Body of pancreas (tissue), 4 donors: ENCODE results near the gene KATNAL1.

Experiments
- POLR2A ChIP-seq, 3 donors: fragments of 450-650 bp; IDR thresholded peaks; one replicate each; pipeline ENCODE4 v1.6.1; 2016; ENCODE audit warnings: antibody characterized with exemption in 3 of 3, mild to moderate bottlenecking in 2 of 3
- TF ChIP-seq, protein P1 (sequence below), 7 experiments: fragments of 450-650 bp in 4 of 7; fragments of 200-600 bp in 3 of 7; sonication (generic) in 3 of 7; IDR thresholded peaks; one replicate each; pipeline ENCODE4 v1.5.1; 2016 to 2019; ENCODE audit warnings: antibody characterized with exemption in 7 of 7

GRCh38 chr13:30292325-30292724 lies 15.0 kb downstream of the KATNAL1 start:
- TF ChIP-seq POLR2A (IDR thresholded peaks at IDR 0.05) = no peak
- TF ChIP-seq, protein P1, sequence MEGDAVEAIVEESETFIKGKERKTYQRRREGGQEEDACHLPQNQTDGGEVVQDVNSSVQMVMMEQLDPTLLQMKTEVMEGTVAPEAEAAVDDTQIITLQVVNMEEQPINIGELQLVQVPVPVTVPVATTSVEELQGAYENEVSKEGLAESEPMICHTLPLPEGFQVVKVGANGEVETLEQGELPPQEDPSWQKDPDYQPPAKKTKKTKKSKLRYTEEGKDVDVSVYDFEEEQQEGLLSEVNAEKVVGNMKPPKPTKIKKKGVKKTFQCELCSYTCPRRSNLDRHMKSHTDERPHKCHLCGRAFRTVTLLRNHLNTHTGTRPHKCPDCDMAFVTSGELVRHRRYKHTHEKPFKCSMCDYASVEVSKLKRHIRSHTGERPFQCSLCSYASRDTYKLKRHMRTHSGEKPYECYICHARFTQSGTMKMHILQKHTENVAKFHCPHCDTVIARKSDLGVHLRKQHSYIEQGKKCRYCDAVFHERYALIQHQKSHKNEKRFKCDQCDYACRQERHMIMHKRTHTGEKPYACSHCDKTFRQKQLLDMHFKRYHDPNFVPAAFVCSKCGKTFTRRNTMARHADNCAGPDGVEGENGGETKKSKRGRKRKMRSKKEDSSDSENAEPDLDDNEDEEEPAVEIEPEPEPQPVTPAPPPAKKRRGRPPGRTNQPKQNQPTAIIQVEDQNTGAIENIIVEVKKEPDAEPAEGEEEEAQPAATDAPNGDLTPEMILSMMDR (IDR thresholded peaks at IDR 0.05) = no peak
